Ovary (tissue), 9 donors: ENCODE data around the gene RDX. TPM values are rescaled to one million over a fixed set of nuclear protein-coding genes. Genes with fewer than 3 reads are reported as not detected.

ENCODE experiments used
- DNase-seq, 5 donors: peaks; one replicate each; pipeline ENCODE4 v3.0.0-alpha.2; 2019 to 2020
- H3K27ac ChIP-seq, 2 donors: fragments of 200-600 bp; one replicate each; pipeline versions ENCODE4 v1.5.1 to v1.8.0; 2019 to 2022
- H3K27me3 ChIP-seq: fragments of 200-600 bp; one replicate; pipeline ENCODE4 v1.8.0; 2022
- H3K36me3 ChIP-seq: fragments of 200-600 bp; sonication (generic); one replicate; pipeline ENCODE4 v1.5.1; 2019
- H3K4me1 ChIP-seq: one replicate; pipeline ENCODE4 v1.8.1; 2013; ENCODE audit warnings: mild to moderate bottlenecking, moderate library complexity; ENCODE audit not compliant: insufficient read depth
- H3K4me3 ChIP-seq: fragments of 200-600 bp; sonication (generic); one replicate; pipeline ENCODE4 v1.5.1; 2017
- H3K9me3 ChIP-seq, 2 donors: fragments of 200-600 bp in 1 of 2; sonication (generic) in 1 of 2; one replicate each; pipeline versions ENCODE4 v1.5.1 to v1.8.1; 2013 to 2019; ENCODE audit warnings: mild to moderate bottlenecking in 1 of 2, moderate library complexity in 1 of 2
- CTCF ChIP-seq, 3 donors: fragments of 450-650 bp in 2 of 3; fragments of 200-600 bp in 1 of 3; IDR thresholded peaks; one replicate each; pipeline versions ENCODE4 v1.5.1 to v1.8.0; 2016 to 2022; ENCODE audit warnings: antibody characterized with exemption in 3 of 3, mild to moderate bottlenecking in 1 of 3
- EP300 ChIP-seq: sonication (generic); formaldehyde crosslinking; IDR thresholded peaks from one replicate; pipeline ENCODE4 v1.6.1; 2017; ENCODE audit warnings: antibody characterized with exemption
- POLR2A ChIP-seq: fragments of 450-650 bp; IDR thresholded peaks from one replicate; pipeline ENCODE4 v1.6.1; 2017; ENCODE audit warnings: antibody characterized with exemption, mild to moderate bottlenecking, moderate library complexity
- WGBS, 3 donors: extraction: QIAGEN DNeasy Blood & Tissue Kit in 1 of 3; methylation state at CpG; one replicate each; pipeline versions ENCODE4 v1.1.5 to v1.1.7; 2013 to 2017; 5-methylcytosine and 5-hydroxymethylcytosine counted together
- intact Hi-C, 4 donors: fragments of 100-400 bp; cut with DNase I; formaldehyde crosslinking; loops; one replicate each; pipeline versions ENCODE4 v1.11.0 to v1.15.1; 2022 to 2023
- polyA plus RNA-seq, 2 donors: library from polyadenylated mRNA; stranded (reverse); fragments of 200-250 nt in 1 of 2; fragments of 350-450 nt in 1 of 2; fragmentation: Illumina TruSeq in 1 of 2; extraction: RNeasy Lipid Tissue Mini Kit (QIAGEN cat#74804) in 1 of 2; gene quantifications; one replicate each; pipeline ENCODE4 v1.2.3, GENCODE V29; 2013 to 2014
- total RNA-seq, 7 donors: library from RNA; depleted of rRNA in 2 of 7; stranded (reverse); fragments of >200 nt in 2 of 7; fragmentation: NEBNext Ultra II Directional in 3 of 7; extraction: Animal tissue kit (Norgen Biotek cat#: 25700) in 3 of 7; gene quantifications; one replicate each; pipeline versions ENCODE4 v1.1.0 to v1.2.4, GENCODE V29; 2016 to 2023
- donor health status: DM: no; HTN: no; CAD: no; lungs with moderate emphysema.
- donor health status: DM: no; HTN: no; CAD: no.
- donor health status: Bipolar disorder and iron deficiency.
- donor health status: DM: yes; HTN: yes; CAD: no.
- donor health status: DM: no; HTN: no; CAD: no.
- donor health status: DM: yes; HTN: yes; CAD: no.

The RDX gene
- total and polyA plus RNA-seq, 9 donors: 40.0 to 175 (median 126) TPM

GRCh38 chr11:110207123-110207522 lies 89.3 kb downstream of the RDX start:
- Histone ChIP-seq H3K36me3 (no peaks in the 10 kb centered on the region), H3K4me1 (no peaks in the 10 kb centered on the region), H3K27me3 (no peaks in the 10 kb centered on the region), H3K27ac (no peak overlapping the region), H3K9me3 (no peaks in the 10 kb centered on the region), H3K4me3 (no peak overlapping the region)
- no peak for DNase-seq
- intact Hi-C loops: no loop called here
- 85 to 90% (median 86%) methylated on average over 6 of the region's 6 CpGs for WGBS, 3 donors
- no peak for TF ChIP-seq POLR2A
- no peak for TF ChIP-seq EP300
- TF ChIP-seq CTCF (IDR thresholded peaks at IDR 0.05): no peak

DNA sequence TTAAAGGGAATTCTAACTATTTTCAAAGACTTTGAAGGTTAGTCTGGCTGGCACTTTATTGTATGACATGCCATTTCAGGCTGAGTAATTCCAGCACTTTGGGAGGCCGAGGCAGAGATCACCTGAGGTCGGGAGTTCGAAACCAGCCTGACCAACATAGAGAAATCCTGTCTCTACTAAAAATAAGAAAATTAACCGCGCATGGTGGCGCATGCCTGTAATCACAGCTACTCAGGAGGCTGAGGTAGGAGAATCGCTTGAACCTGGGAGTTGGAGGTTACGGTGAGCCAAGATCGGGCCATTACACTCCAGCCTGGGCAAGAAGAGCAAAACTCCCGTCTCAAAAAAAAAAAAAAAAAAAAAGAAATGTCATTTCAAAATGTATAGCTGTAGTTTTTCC lies 95.6 kb downstream of the RDX start:
- Histone ChIP-seq H3K9me3 (no peaks in the 10 kb centered on the region), H3K27me3 (no peaks in the 10 kb centered on the region), H3K27ac (no peak overlapping the region), H3K36me3 (no peaks in the 10 kb centered on the region), H3K4me1 (no peaks in the 10 kb centered on the region), H3K4me3 (no peak overlapping the region)
- TF ChIP-seq POLR2A: no peak
- no peak for TF ChIP-seq EP300
- no peak for TF ChIP-seq CTCF (IDR thresholded peaks at IDR 0.05)
- intact Hi-C loops: loop anchor here (5.0 kb wide), 3 partner anchors 166 to 231 kb away; no protein-coding TSS in a partner anchor
- DNase-seq: no peak
- 88% methylated on average over 10 of the region's 10 CpGs for WGBS, 3 donors

GRCh38 chr11:110200241-110200640 lies 96.2 kb downstream of the RDX start:
- 72 to 83% (median 76%) methylated on average over 6 of the region's 6 CpGs for WGBS, 3 donors
- H3K27ac ChIP-seq: no peak overlapping the region

DNA sequence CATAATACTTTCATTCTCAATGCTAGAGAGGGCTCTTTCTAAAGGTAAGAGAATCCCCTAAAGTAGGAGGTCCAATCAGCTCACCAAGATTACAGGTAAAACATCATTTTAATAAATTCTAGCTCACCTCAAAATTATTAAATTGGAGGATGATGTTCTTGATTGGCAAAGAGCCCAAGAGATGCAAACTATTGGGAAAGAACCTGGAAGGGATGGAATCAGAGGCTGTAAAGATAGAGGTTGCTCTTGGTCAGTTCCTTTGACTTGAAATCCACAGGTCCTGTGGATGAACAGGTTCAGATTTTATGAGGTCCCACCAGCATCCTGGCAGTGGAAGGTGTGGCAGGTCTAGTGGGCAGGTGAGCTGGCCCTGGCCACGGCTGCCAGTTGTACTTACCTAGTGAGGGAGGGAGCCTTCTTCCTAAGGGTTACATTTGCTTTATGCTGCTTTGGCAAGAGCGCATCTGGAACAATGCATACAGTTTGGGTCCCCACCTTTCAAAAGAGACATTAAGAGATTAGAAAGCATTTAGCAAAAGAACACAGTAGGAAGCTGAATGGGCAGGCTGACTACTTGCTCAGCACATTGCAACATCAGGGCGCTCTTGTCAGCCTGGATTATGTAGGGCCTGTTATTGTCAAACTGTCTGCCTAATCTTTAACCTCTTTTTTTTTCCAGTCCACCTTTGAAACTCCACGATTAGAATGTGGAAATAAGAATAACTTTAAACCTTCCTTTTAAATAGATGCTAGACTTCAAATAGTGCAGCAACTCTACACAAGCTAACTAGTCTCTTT lies 97.0 kb downstream of the RDX start:
- Histone ChIP-seq H3K9me3 (no peaks in the 10 kb centered on the region), H3K4me1 (no peaks in the 10 kb centered on the region), H3K27me3 (no peaks in the 10 kb centered on the region), H3K4me3 (no peak overlapping the region), H3K27ac (no peak overlapping the region), H3K36me3 (no peaks in the 10 kb centered on the region)
- no peak for TF ChIP-seq POLR2A
- no peak for TF ChIP-seq CTCF (IDR thresholded peaks at IDR 0.05)
- TF ChIP-seq EP300: no peak
- WGBS, 3 donors: 68 to 76% (median 70%) methylated on average over 4 of the region's 4 CpGs
- intact Hi-C loops: no loop called here
- DNase-seq: no peak

More at GRCh38 chr11:110200241-110200640, 96.2 kb downstream of the RDX start:
- H3K36me3 ChIP-seq: no peaks in the 10 kb centered on the region
- TF ChIP-seq EP300 (no peak), CTCF (IDR thresholded peaks at IDR 0.05) (no peak), POLR2A (no peak)
- no peak for DNase-seq
- no peaks in the 10 kb centered on the region for H3K9me3 ChIP-seq
- H3K4me3 ChIP-seq: no peak overlapping the region
- no peaks in the 10 kb centered on the region for H3K4me1 ChIP-seq
- no peaks in the 10 kb centered on the region for H3K27me3 ChIP-seq
- intact Hi-C loops: loop anchor here (5.0 kb wide), 3 partner anchors 167 to 232 kb away; no protein-coding TSS in a partner anchor
